ENCODE measurements around the gene MFGE8.

MFGE8 gene

GRCh38 chr15:88896333-88897033 lies 16.7 kb downstream of the MFGE8 start:
- Histone ChIP-seq H4K20me1 (ENCODE audit: insufficient read depth, low read length) (no peaks in the 10 kb centered on the region), H3K36me3 (ENCODE audit: insufficient read depth, low read length) (no peaks in the 10 kb centered on the region), H3K27me3 (ENCODE audit: insufficient read depth, low read length) (peaks cover 9% of the 10 kb centered on the region; the same call in 1 of the 2 replicates), H3F3A (ENCODE audit: insufficient read depth, low read length) (no peaks in the 10 kb centered on the region), H3K27ac (ENCODE audit: low read depth, low read length, poor library complexity, severe bottlenecking) (no peak overlapping the region), H2AFZ (ENCODE audit: low read length) (no peak overlapping the region), H3K79me2 (ENCODE audit: insufficient read depth, low read length) (no peaks in the 10 kb centered on the region), H3K4me1 (ENCODE audit: insufficient read depth, low read length, severe bottlenecking) (peaks cover 8% of the 10 kb centered on the region), H3K9me3 (ENCODE audit: low read length) (no peaks in the 10 kb centered on the region), H3K4me3 (ENCODE audit: low read depth, low read length, poor library complexity, severe bottlenecking) (no peak overlapping the region), H3K9me2 (ENCODE audit: low read depth, low read length) (no peaks in the 10 kb centered on the region), H3K4me2 (ENCODE audit: low read length) (no peak overlapping the region), H3K9ac (ENCODE audit: low read length) (no peak overlapping the region)
- TF ChIP-seq EZH2 (IDR thresholded peaks at IDR 0.05; ENCODE audit: borderline replicate concordance, low read length) = no peak
- TF ChIP-seq, protein P1, sequence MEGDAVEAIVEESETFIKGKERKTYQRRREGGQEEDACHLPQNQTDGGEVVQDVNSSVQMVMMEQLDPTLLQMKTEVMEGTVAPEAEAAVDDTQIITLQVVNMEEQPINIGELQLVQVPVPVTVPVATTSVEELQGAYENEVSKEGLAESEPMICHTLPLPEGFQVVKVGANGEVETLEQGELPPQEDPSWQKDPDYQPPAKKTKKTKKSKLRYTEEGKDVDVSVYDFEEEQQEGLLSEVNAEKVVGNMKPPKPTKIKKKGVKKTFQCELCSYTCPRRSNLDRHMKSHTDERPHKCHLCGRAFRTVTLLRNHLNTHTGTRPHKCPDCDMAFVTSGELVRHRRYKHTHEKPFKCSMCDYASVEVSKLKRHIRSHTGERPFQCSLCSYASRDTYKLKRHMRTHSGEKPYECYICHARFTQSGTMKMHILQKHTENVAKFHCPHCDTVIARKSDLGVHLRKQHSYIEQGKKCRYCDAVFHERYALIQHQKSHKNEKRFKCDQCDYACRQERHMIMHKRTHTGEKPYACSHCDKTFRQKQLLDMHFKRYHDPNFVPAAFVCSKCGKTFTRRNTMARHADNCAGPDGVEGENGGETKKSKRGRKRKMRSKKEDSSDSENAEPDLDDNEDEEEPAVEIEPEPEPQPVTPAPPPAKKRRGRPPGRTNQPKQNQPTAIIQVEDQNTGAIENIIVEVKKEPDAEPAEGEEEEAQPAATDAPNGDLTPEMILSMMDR (IDR thresholded peaks at IDR 0.05; ENCODE audit: low read length) = no peak

- Histone ChIP-seq H3F3A (ENCODE audit: insufficient read depth, low read length) (no peaks in the 10 kb centered on the region), H4K20me1 (ENCODE audit: insufficient read depth, low read length) (no peaks in the 10 kb centered on the region), H3K4me3 (ENCODE audit: low read depth, low read length, poor library complexity, severe bottlenecking) (peak within 1 kb of the TSS; percentile 45), H3K36me3 (ENCODE audit: insufficient read depth, low read length) (no peaks in the 10 kb centered on the region), H3K4me1 (ENCODE audit: insufficient read depth, low read length, severe bottlenecking) (peaks cover 8% of the 10 kb centered on the region), H3K9ac (ENCODE audit: low read length) (no peak within 1 kb of the TSS; the same call in 1 of the 2 replicates), H3K9me2 (ENCODE audit: low read depth, low read length) (no peaks in the 10 kb centered on the region), H3K4me2 (ENCODE audit: low read length) (peak within 1 kb of the TSS; percentile 56), H3K9me3 (ENCODE audit: low read length) (no peaks in the 10 kb centered on the region), H3K79me2 (ENCODE audit: insufficient read depth, low read length) (no peaks in the 10 kb centered on the region), H2AFZ (ENCODE audit: low read length) (no peak within 1 kb of the TSS), H3K27ac (ENCODE audit: low read depth, low read length, poor library complexity, severe bottlenecking) (no peak within 1 kb of the TSS), H3K27me3 (ENCODE audit: insufficient read depth, low read length) (peaks cover 9% of the 10 kb centered on the region; the same call in 1 of the 2 replicates)
- TF ChIP-seq EZH2 (IDR thresholded peaks at IDR 0.05; ENCODE audit: borderline replicate concordance, low read length) = no peak
- TF ChIP-seq, protein P1 (IDR thresholded peaks at IDR 0.05; ENCODE audit: low read length) = no peak
Measured at GRCh38 chr15:88894819-88895767, 18.1 kb downstream of the MFGE8 start, which contains the start of gene HAPLN3. HAPLN3 (minus strand) TSS chr15:88895544; CDS start chr15:88887298, 8,246 bp downstream.

DNA sequence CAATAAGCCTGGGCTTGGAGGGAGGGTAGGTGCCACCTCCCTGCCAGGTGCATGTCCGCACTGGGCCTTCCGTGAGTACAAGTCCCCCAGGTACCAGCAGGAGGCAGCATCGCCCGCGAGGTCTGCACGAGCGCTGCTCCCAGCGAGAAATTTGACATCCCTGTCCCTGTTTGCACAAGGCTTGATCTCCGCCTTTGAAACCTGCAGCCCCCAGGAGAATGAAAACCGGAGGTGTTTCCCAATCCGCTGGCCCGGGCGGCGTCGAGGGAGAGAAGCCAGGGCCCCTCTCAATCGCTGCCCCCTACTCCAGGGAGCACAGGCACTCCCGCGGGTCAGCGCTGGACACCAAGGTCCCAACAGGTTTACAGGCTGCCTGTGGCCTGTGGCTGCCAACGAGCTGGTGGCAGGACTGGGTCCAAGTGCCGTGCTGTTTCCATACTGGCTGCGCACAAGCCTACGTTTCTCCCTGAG lies 18.8 kb downstream of the MFGE8 start:
- Histone ChIP-seq H3F3A (ENCODE audit: insufficient read depth, low read length) (no peaks in the 10 kb centered on the region), H3K79me2 (ENCODE audit: insufficient read depth, low read length) (no peaks in the 10 kb centered on the region), H3K4me1 (ENCODE audit: insufficient read depth, low read length, severe bottlenecking) (peaks cover 8% of the 10 kb centered on the region), H2AFZ (ENCODE audit: low read length) (no peak overlapping the region), H3K4me3 (ENCODE audit: low read depth, low read length, poor library complexity, severe bottlenecking) (no peak overlapping the region), H3K27me3 (ENCODE audit: insufficient read depth, low read length) (peaks cover 9% of the 10 kb centered on the region; the same call in 1 of the 2 replicates), H3K27ac (ENCODE audit: low read depth, low read length, poor library complexity, severe bottlenecking) (no peak overlapping the region), H3K9me2 (ENCODE audit: low read depth, low read length) (no peaks in the 10 kb centered on the region), H3K4me2 (ENCODE audit: low read length) (no peak overlapping the region), H3K9ac (ENCODE audit: low read length) (no peak overlapping the region), H4K20me1 (ENCODE audit: insufficient read depth, low read length) (no peaks in the 10 kb centered on the region), H3K9me3 (ENCODE audit: low read length) (no peaks in the 10 kb centered on the region), H3K36me3 (ENCODE audit: insufficient read depth, low read length) (no peaks in the 10 kb centered on the region)
- TF ChIP-seq, protein P1 (IDR thresholded peaks at IDR 0.05; ENCODE audit: low read length) = peak; percentile 72
- no peak for TF ChIP-seq EZH2 (IDR thresholded peaks at IDR 0.05; ENCODE audit: borderline replicate concordance, low read length)

Measured in OCI-LY1 (cell line).